HCT116 (cell line): Measurements from ENCODE around the gene ZNF655. TPM values are rescaled to one million over a fixed set of nuclear protein-coding genes. Genes with fewer than 3 reads are reported as not detected.
A peak's percentile ranks its signal among the peaks of the same experiment; 100 is the strongest.

Experiments
- ATAC-seq: fragments of 200-7000 bp; cut with Tn5 transposase; 2 replicates; pipeline ENCODE4 v1.9.1; 2020; ENCODE audit warnings: mild to moderate bottlenecking, moderate library complexity
- BruUV-seq: library from RNA; stranded (reverse); fragments of 400-500 nt; replicated peaks from 2 replicates; lab custom pipeline; 2021; lab: Mats Ljungman, UMichigan
- CTCF ChIA-PET: fragments of 300-600 bp; sonication (Branson Sonifier 250); formaldehyde crosslinking; loops from one replicate; lab custom pipeline; 2021; ENCODE audit warnings: antibody characterized with exemption; lab: Charles Lee
- POLR2A ChIA-PET: fragments of 300-600, 350-600 bp; sonication (Branson Sonifier 250); formaldehyde crosslinking; loops from one replicate; lab custom pipeline; 2021; ENCODE audit warnings: antibody characterized with exemption; lab: Charles Lee
- RAD21 ChIA-PET, 2 experiments: fragments of 300-600 bp; sonication (Branson Sonifier 250); formaldehyde crosslinking; loops; one replicate each; lab custom pipeline; 2023; ENCODE audit warnings: low total read pairs in 2 of 2; ENCODE audit not compliant: uncharacterized antibody in 2 of 2, unreplicated experiment in 2 of 2, low non-redundant PET in 1 of 2; lab: Charles Lee
- DNase-seq: peaks from one replicate; pipeline ENCODE4 v3.0.0-alpha.2; 2010; ENCODE audit warnings: low read depth, low spot score
- H2AFZ ChIP-seq: fragments of 200-600 bp; shearing (Covaris generic), sonication (generic); 2 replicates; pipeline ENCODE4 v1.6.1; 2017; ENCODE audit warnings: low read depth, mixed run types, mixed read lengths, antibody characterized with exemption, low read length; ENCODE audit not compliant: poor library complexity, severe bottlenecking
- H3K27ac ChIP-seq: 2 replicates; pipeline ENCODE4 v1.5.1; 2012; ENCODE audit warnings: low read depth, low read length
- H3K27me3 ChIP-seq: fragments of 200-600 bp; sonication (generic); 2 replicates; pipeline ENCODE4 v1.6.1; 2016; ENCODE audit warnings: mixed run types, low read length, mixed read lengths; ENCODE audit not compliant: insufficient read depth
- H3K36me3 ChIP-seq, 2 experiments: fragments of 200-500 bp in 1 of 2; fragments of 200-600 bp in 1 of 2; sonication (Bioruptor generic) in 1 of 2; sonication (generic) in 1 of 2; 2 replicates each; pipeline versions ENCODE4 v1.5.1 to v1.6.1; 2014 to 2016; ENCODE audit warnings: low read length in 2 of 2, inconsistent platforms in 1 of 2, mixed read lengths in 1 of 2, mixed run types in 1 of 2; ENCODE audit not compliant: insufficient read depth in 2 of 2, control insufficient read depth in 1 of 2
- H3K4me1 ChIP-seq, 2 experiments: fragments of 200-600 bp in 1 of 2; sonication (generic) in 1 of 2; 2 replicates each; pipeline versions ENCODE4 v1.5.1 to v1.6.1; 2012 to 2017; ENCODE audit warnings: low read length in 2 of 2, inconsistent platforms in 1 of 2, mild to moderate bottlenecking in 1 of 2, mixed read lengths in 1 of 2, mixed run types in 1 of 2, moderate library complexity in 1 of 2; ENCODE audit not compliant: insufficient read depth in 2 of 2, control insufficient read depth in 1 of 2
- H3K4me2 ChIP-seq: fragments of 200-600 bp; sonication (generic); 2 replicates; pipeline ENCODE4 v1.6.1; 2017; ENCODE audit warnings: mixed run types, low read length, mixed read lengths
- H3K4me3 ChIP-seq, 2 experiments: fragments of 200-600 bp in 1 of 2; sonication (generic) in 1 of 2; replicated peaks in 1 of 2; 2 replicates each; pipeline ENCODE4 v1.5.1; 2011 to 2016; ENCODE audit warnings: low read length in 2 of 2, control low read depth in 1 of 2, low read depth in 1 of 2, mild to moderate bottlenecking in 1 of 2, mixed read lengths in 1 of 2, mixed run types in 1 of 2
- H3K79me2 ChIP-seq: fragments of 200-600 bp; sonication (generic); 2 replicates; pipeline ENCODE4 v1.6.1; 2017; ENCODE audit warnings: mild to moderate bottlenecking, mixed run types, low read length, moderate library complexity, mixed read lengths; ENCODE audit not compliant: insufficient read depth
- H3K9ac ChIP-seq: fragments of 200-600 bp; sonication (generic); 2 replicates; pipeline ENCODE4 v1.6.1; 2016; ENCODE audit warnings: low read length, mixed read lengths
- H3K9me2 ChIP-seq: fragments of 200-600 bp; sonication (generic), shearing (Covaris generic); 2 replicates; pipeline ENCODE4 v1.6.1; 2017; ENCODE audit warnings: mixed run types, mild to moderate bottlenecking, moderate library complexity; ENCODE audit not compliant: insufficient read depth
- H3K9me3 ChIP-seq, 2 experiments: fragments of 200-500 bp in 1 of 2; fragments of 200-600 bp in 1 of 2; sonication (Bioruptor generic) in 1 of 2; sonication (generic) in 1 of 2; 2 replicates each; pipeline ENCODE4 v1.6.1; 2014 to 2017; ENCODE audit warnings: low read length in 2 of 2, mixed read lengths in 2 of 2, inconsistent platforms in 1 of 2, low read depth in 1 of 2, mild to moderate bottlenecking in 1 of 2, mixed run types in 1 of 2, moderate library complexity in 1 of 2; ENCODE audit not compliant: control insufficient read depth in 1 of 2, insufficient read depth in 1 of 2
- H4K20me1 ChIP-seq: fragments of 200-600 bp; sonication (generic), shearing (Covaris generic); 2 replicates; pipeline ENCODE4 v1.6.1; 2017; ENCODE audit warnings: mixed run types, mild to moderate bottlenecking, moderate library complexity; ENCODE audit not compliant: insufficient read depth
- ATF3 ChIP-seq: IDR thresholded peaks from 2 replicates; pipeline ENCODE4 v1.6.1; 2012
- CBX3 ChIP-seq: IDR thresholded peaks from 2 replicates; pipeline ENCODE4 v1.6.1; 2012; ENCODE audit warnings: low read depth
- CEBPB ChIP-seq: IDR thresholded peaks from 2 replicates; pipeline ENCODE4 v1.6.1; 2012; ENCODE audit warnings: low read depth
- CTCF ChIP-seq, 3 experiments: fragments of 200-600 bp in 1 of 3; sonication (generic) in 1 of 3; IDR thresholded peaks in 2 of 3; conservative IDR thresholded peaks in 1 of 3; 2 replicates each; pipeline ENCODE4 v1.5.1; 2012 to 2017; ENCODE audit warnings: low read depth in 2 of 3, low read length in 2 of 3, antibody characterized with exemption in 1 of 3, borderline replicate concordance in 1 of 3, control low read depth in 1 of 3, mild to moderate bottlenecking in 1 of 3, mixed read lengths in 1 of 3, mixed run types in 1 of 3, moderate library complexity in 1 of 3; ENCODE audit not compliant: insufficient read depth in 1 of 3
- EZH2 ChIP-seq: fragments of 200-600 bp; sonication (generic); IDR thresholded peaks from 2 replicates; pipeline ENCODE4 v1.6.1; 2017; ENCODE audit warnings: antibody characterized with exemption, mixed run types
- EZH2phosphoT487 ChIP-seq: fragments of 200-600 bp; IDR thresholded peaks from 2 replicates; pipeline ENCODE4 v1.6.1; 2018; ENCODE audit warnings: antibody characterized with exemption, borderline replicate concordance
- JUND ChIP-seq: IDR thresholded peaks from 2 replicates; pipeline ENCODE4 v1.6.1; 2012
- POLR2A ChIP-seq: IDR thresholded peaks from 2 replicates; pipeline ENCODE4 v1.7.0; 2011; ENCODE audit warnings: borderline replicate concordance; ENCODE audit not compliant: insufficient read depth, insufficient read length; ENCODE audit errors: extremely low read depth
- POLR2AphosphoS5 ChIP-seq: IDR thresholded peaks from 2 replicates; pipeline ENCODE4 v1.6.1; 2011; ENCODE audit warnings: mild to moderate bottlenecking, low read depth, low read length, moderate library complexity
- RAD21 ChIP-seq: IDR thresholded peaks from 2 replicates; pipeline ENCODE4 v1.6.1; 2012; ENCODE audit warnings: low read depth, mild to moderate bottlenecking
- REST ChIP-seq: IDR thresholded peaks from 2 replicates; pipeline ENCODE4 v1.6.1; 2012; ENCODE audit warnings: low read depth
- SIN3A ChIP-seq: IDR thresholded peaks from 2 replicates; pipeline ENCODE4 v1.6.1; 2012; ENCODE audit warnings: low read depth
- SP1 ChIP-seq: IDR thresholded peaks from 2 replicates; pipeline ENCODE4 v1.6.1; 2012; ENCODE audit warnings: low read depth
- SRF ChIP-seq: IDR thresholded peaks from 2 replicates; pipeline ENCODE4 v1.6.1; 2012; ENCODE audit warnings: low read depth
- TCF7L2 ChIP-seq: IDR thresholded peaks from 2 replicates; pipeline ENCODE4 v1.7.0; 2011; ENCODE audit warnings: borderline replicate concordance, inconsistent platforms; ENCODE audit not compliant: insufficient read depth, insufficient read length; ENCODE audit errors: extremely low read depth
- YY1 ChIP-seq: IDR thresholded peaks from 2 replicates; pipeline ENCODE4 v1.6.1; 2011; ENCODE audit warnings: low read length, low read depth, moderate library complexity, mild to moderate bottlenecking; ENCODE audit not compliant: insufficient replicate concordance; ENCODE audit errors: extremely low read depth
- ZFX ChIP-seq: fragments of 450-650 bp; IDR thresholded peaks from 2 replicates; pipeline ENCODE4 v1.6.1; 2017
- ZNF274 ChIP-seq: fragments of 200-500 bp; sonication (Bioruptor generic); IDR thresholded peaks from 2 replicates; pipeline ENCODE4 v1.6.1; 2014; ENCODE audit warnings: mild to moderate bottlenecking, low read depth, low read length, inconsistent platforms
- intact Hi-C: fragments of 100-400 bp; cut with micrococcal nuclease; formaldehyde crosslinking; loops from 2 replicates; pipeline ENCODE4 v1.10.0; 2022
- total RNA-seq: library from RNA; stranded (reverse); gene quantifications from one replicate; pipeline ENCODE4 v1.2.1, GENCODE V29; 2021; ENCODE audit not compliant: unreplicated experiment
- TF ChIP-seq, protein P1 (sequence below): IDR thresholded peaks from 2 replicates; pipeline ENCODE4 v1.6.1; 2011; ENCODE audit warnings: mild to moderate bottlenecking, low read length, moderate library complexity; ENCODE audit not compliant: insufficient replicate concordance; ENCODE audit errors: extremely low read depth

ZNF655 gene
- total RNA-seq, 1 experiment from 2014 or later, result 45.0 TPM

DNA sequence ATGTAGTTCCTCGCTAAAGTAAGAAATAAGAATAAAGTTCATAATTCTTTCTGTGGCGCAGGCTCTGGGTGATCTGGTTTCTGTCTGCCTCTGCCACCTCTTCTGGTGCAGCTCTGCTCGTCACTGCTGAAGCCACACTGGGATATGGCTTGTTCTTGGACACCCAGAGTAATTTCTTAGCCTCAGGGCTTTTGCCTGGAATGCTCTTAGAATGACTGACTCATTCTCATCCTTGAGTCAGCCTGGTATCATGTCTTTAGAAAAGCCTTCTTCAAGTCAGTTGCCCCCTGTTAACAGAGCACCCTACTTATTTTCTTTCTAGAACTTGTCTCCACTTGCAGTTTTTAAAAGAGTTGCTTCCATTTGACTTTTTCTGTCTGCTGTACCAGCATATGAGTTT, 60.3 kb downstream of the ZNF655 start:
- no peak overlapping the region for H3K4me3 ChIP-seq
- ATAC-seq, result no peak
- POLR2A ChIA-PET, result no interaction called here

More for the DNA sequence above, 60.3 kb downstream of the ZNF655 start:
- DNase-seq, result no peak
- H3K36me3 ChIP-seq, result peaks cover 32 to 35% of the 10 kb centered on the region in 2 experiments; a peak in 3 of 4 replicates
- TF ChIP-seq RAD21, result no peak
- TF ChIP-seq SIN3A, result no peak
- no peak for TF ChIP-seq SRF
- TF ChIP-seq ZFX, result no peak
- TF ChIP-seq EZH2, result no peak
- no peak for TF ChIP-seq YY1
- TF ChIP-seq POLR2AphosphoS5, result no peak
- no peak for TF ChIP-seq SP1
- TF ChIP-seq JUND, result no peak
- no peak for TF ChIP-seq EZH2phosphoT487
- TF ChIP-seq CTCF (IDR thresholded peaks at IDR 0.05 in 2 of 3, conservative IDR thresholded peaks at IDR 0.05 in 1 of 3; ENCODE audit: borderline replicate concordance in 1 of 3, insufficient read depth in 1 of 3, low read depth in 2 of 3, low read length in 2 of 3), result no peak
- TF ChIP-seq POLR2A, result no peak
- no peak for TF ChIP-seq CEBPB
- no peak for TF ChIP-seq REST
- TF ChIP-seq ATF3, result no peak
- TF ChIP-seq, protein P1, sequence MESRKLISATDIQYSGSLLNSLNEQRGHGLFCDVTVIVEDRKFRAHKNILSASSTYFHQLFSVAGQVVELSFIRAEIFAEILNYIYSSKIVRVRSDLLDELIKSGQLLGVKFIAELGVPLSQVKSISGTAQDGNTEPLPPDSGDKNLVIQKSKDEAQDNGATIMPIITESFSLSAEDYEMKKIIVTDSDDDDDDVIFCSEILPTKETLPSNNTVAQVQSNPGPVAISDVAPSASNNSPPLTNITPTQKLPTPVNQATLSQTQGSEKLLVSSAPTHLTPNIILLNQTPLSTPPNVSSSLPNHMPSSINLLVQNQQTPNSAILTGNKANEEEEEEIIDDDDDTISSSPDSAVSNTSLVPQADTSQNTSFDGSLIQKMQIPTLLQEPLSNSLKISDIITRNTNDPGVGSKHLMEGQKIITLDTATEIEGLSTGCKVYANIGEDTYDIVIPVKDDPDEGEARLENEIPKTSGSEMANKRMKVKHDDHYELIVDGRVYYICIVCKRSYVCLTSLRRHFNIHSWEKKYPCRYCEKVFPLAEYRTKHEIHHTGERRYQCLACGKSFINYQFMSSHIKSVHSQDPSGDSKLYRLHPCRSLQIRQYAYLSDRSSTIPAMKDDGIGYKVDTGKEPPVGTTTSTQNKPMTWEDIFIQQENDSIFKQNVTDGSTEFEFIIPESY, result no peak
- no peak for TF ChIP-seq TCF7L2
- TF ChIP-seq CBX3, result no peak
- no peak for TF ChIP-seq ZNF274
- H3K79me2 ChIP-seq, result peaks cover 42% of the 10 kb centered on the region
- H3K9me2 ChIP-seq, result no peaks in the 10 kb centered on the region
- H3K4me1 ChIP-seq, result peaks cover 9 to 24% of the 10 kb centered on the region in 2 experiments
- no peak overlapping the region for H2AFZ ChIP-seq
- no peak overlapping the region for H3K27ac ChIP-seq
- ChIA-PET CTCF (no interaction called here), RAD21 (no interaction called here)
- no TSS peak for BruUV-seq
- H3K4me2 ChIP-seq, result peak overlapping the region; percentile 92
- no peaks in the 10 kb centered on the region for H3K27me3 ChIP-seq
- no peaks in the 10 kb centered on the region for H3K9me3 ChIP-seq
- no peaks in the 10 kb centered on the region for H4K20me1 ChIP-seq
- intact Hi-C loops, result loop anchor here (5.0 to 10.0 kb wide), 3 partner anchors 61 to 116 kb away; partner anchors contain the start of genes ZKSCAN5, ZNF394 and ZNF655
- H3K9ac ChIP-seq, result no peak overlapping the region
